GM23338 (cell line): Measurements from ENCODE around the gene SBK3. TPM values are rescaled to one million over a fixed set of nuclear protein-coding genes. Genes with fewer than 3 reads are reported as not detected.
A peak's percentile ranks its signal among the peaks of the same experiment; 100 is the strongest.

Experiments
- ATAC-seq: fragments of 200-7000 bp; cut with Tn5 transposase; 3 replicates; pipeline ENCODE4 v1.9.1; 2020
- DNase-seq: peaks from one replicate; pipeline ENCODE4 v3.0.0-alpha.2; 2015; ENCODE audit warnings: low spot score
- H2AFZ ChIP-seq: fragments of 200-600 bp; sonication (generic); 2 replicates; pipeline ENCODE4 v1.8.0; 2016; ENCODE audit warnings: antibody characterized with exemption, mild to moderate bottlenecking, moderate library complexity
- H3F3A ChIP-seq: fragments of 200-600 bp; sonication (generic); replicated peaks from 2 replicates; pipeline ENCODE4 v1.8.0; 2017; ENCODE audit warnings: antibody characterized with exemption, mixed run types, low read depth
- H3K27ac ChIP-seq: fragments of 200-600 bp; sonication (generic); 2 replicates; pipeline ENCODE4 v1.6.1; 2016; ENCODE audit warnings: low read depth
- H3K27me3 ChIP-seq: fragments of 200-600 bp; sonication (generic); 2 replicates; pipeline ENCODE4 v1.8.0; 2016; ENCODE audit warnings: mild to moderate bottlenecking, mixed run types, moderate library complexity; ENCODE audit not compliant: insufficient read depth
- H3K36me3 ChIP-seq: fragments of 200-600 bp; sonication (generic); 2 replicates; pipeline ENCODE4 v1.8.0; 2016; ENCODE audit warnings: mild to moderate bottlenecking; ENCODE audit not compliant: insufficient read depth
- H3K4me1 ChIP-seq: fragments of 200-600 bp; sonication (generic); 2 replicates; pipeline ENCODE4 v1.8.0; 2016; ENCODE audit warnings: mild to moderate bottlenecking, moderate library complexity; ENCODE audit not compliant: insufficient read depth
- H3K4me2 ChIP-seq: fragments of 200-600 bp; sonication (generic); 2 replicates; pipeline ENCODE4 v1.7.1; 2017; ENCODE audit warnings: mixed run types
- H3K4me3 ChIP-seq: fragments of 200-600 bp; sonication (generic); 2 replicates; pipeline ENCODE4 v1.6.1; 2016; ENCODE audit warnings: mixed run types
- H3K79me2 ChIP-seq: fragments of 200-600 bp; sonication (generic); replicated peaks from 2 replicates; pipeline ENCODE4 v1.8.0; 2017; ENCODE audit warnings: mild to moderate bottlenecking; ENCODE audit not compliant: insufficient read depth
- H3K9me2 ChIP-seq: fragments of 200-600 bp; sonication (generic); 2 replicates; pipeline ENCODE4 v1.8.0; 2017; ENCODE audit not compliant: insufficient read depth
- H4K20me1 ChIP-seq: fragments of 200-600 bp; sonication (generic); replicated peaks from 2 replicates; pipeline ENCODE4 v1.8.0; 2017; ENCODE audit warnings: mild to moderate bottlenecking; ENCODE audit not compliant: insufficient read depth
- H3K27ac Mint-ChIP-seq: 2 replicates; pipeline ENCODE4 v1.8.0; 2020; ENCODE audit warnings: inconsistent platforms, mild to moderate bottlenecking, moderate library complexity, mixed read lengths
- H3K27me3 Mint-ChIP-seq: 3 replicates; pipeline ENCODE4 v1.8.0; 2022; ENCODE audit warnings: low read depth, mild to moderate bottlenecking, moderate library complexity, mixed read lengths, inconsistent platforms; ENCODE audit not compliant: insufficient read depth, poor library complexity
- H3K36me3 Mint-ChIP-seq: 3 replicates; pipeline ENCODE4 v1.8.0; 2021; ENCODE audit warnings: low read depth, mild to moderate bottlenecking, inconsistent platforms, moderate library complexity, mixed read lengths
- H3K4me1 Mint-ChIP-seq: 3 replicates; pipeline ENCODE4 v1.8.0; 2020; ENCODE audit warnings: mild to moderate bottlenecking, inconsistent platforms, mixed read lengths
- H3K4me3 Mint-ChIP-seq: 3 replicates; pipeline ENCODE4 v1.8.0; 2021; ENCODE audit warnings: moderate library complexity, mild to moderate bottlenecking, inconsistent platforms, mixed read lengths
- H3K9me3 Mint-ChIP-seq: 3 replicates; pipeline ENCODE4 v1.8.0; 2020; ENCODE audit warnings: moderate library complexity, mild to moderate bottlenecking, inconsistent platforms, mixed read lengths
- CREB1 ChIP-seq: fragments of 250-450 bp; sonication (Bioruptor Pico); IDR thresholded peaks from 2 replicates; pipeline ENCODE4 v1.5.0; 2020; ENCODE audit warnings: low read depth, mild to moderate bottlenecking, moderate library complexity
- EZH2 ChIP-seq: fragments of 200-600 bp; sonication (generic); IDR thresholded peaks from one replicate; pipeline ENCODE4 v1.8.0; 2017; ENCODE audit warnings: antibody characterized with exemption, mild to moderate bottlenecking, low read depth; ENCODE audit not compliant: unreplicated experiment
- EZH2phosphoT487 ChIP-seq: fragments of 200-600 bp; sonication (generic); IDR thresholded peaks from one replicate; pipeline ENCODE4 v1.8.1; 2018; ENCODE audit warnings: antibody characterized with exemption; ENCODE audit not compliant: unreplicated experiment
- JUNB ChIP-seq: IDR thresholded peaks from one replicate; pipeline ENCODE4 v1.6.1; 2016; ENCODE audit warnings: antibody characterized with exemption; ENCODE audit not compliant: unreplicated experiment
- NANOG ChIP-seq: IDR thresholded peaks from 2 replicates; pipeline ENCODE4 v1.6.1; 2016; ENCODE audit warnings: antibody characterized with exemption, borderline replicate concordance
- POLR2AphosphoS5 ChIP-seq: IDR thresholded peaks from 2 replicates; pipeline ENCODE4 v1.6.1; 2016; ENCODE audit warnings: antibody characterized with exemption, low read depth
- STAT1 ChIP-seq: IDR thresholded peaks from one replicate; pipeline ENCODE4 v1.6.1; 2016; ENCODE audit warnings: antibody characterized with exemption; ENCODE audit not compliant: unreplicated experiment
- ZNF114 ChIP-seq: fragments of 250-450 bp; sonication (Bioruptor Pico); IDR thresholded peaks from 2 replicates; pipeline ENCODE4 v1.5.0; 2020; ENCODE audit warnings: mild to moderate bottlenecking, moderate library complexity
- ZNF331 ChIP-seq: fragments of 250-450 bp; sonication (Bioruptor Pico); IDR thresholded peaks from 2 replicates; pipeline ENCODE4 v1.5.0; 2020; ENCODE audit warnings: low read depth, mild to moderate bottlenecking, moderate library complexity
- ZNF462 ChIP-seq: fragments of 250-450 bp; sonication (Bioruptor Pico); IDR thresholded peaks from 2 replicates; pipeline ENCODE4 v1.5.0; 2020; ENCODE audit warnings: mild to moderate bottlenecking, moderate library complexity
- polyA plus RNA-seq: library from polyadenylated mRNA; unstranded; fragments of >200 nt; fragmentation: Nextera tagmentation; extraction: Ambion mirVana; gene quantifications from 2 replicates; pipeline ENCODE4 v1.2.1, GENCODE V29; 2016
- total RNA-seq: library from RNA; depleted of rRNA; stranded (reverse); fragments of >200 nt; shearing (Covaris generic); gene quantifications from 2 replicates; pipeline ENCODE4 v1.2.3, GENCODE V29; 2014
- TF ChIP-seq, protein P1 (sequence below), 2 experiments: fragments of 200-600 bp in 1 of 2; sonication (generic) in 1 of 2; conservative IDR thresholded peaks; 2 replicates each; pipeline versions ENCODE4 v1.5.1 to v1.6.1; 2016 to 2017; ENCODE audit warnings: antibody characterized with exemption in 2 of 2, low read depth in 2 of 2, mild to moderate bottlenecking in 2 of 2, moderate library complexity in 1 of 2
- TF ChIP-seq, protein P2 (sequence below): IDR thresholded peaks from 2 replicates; pipeline ENCODE4 v1.6.1; 2016; ENCODE audit warnings: antibody characterized with exemption
- TF ChIP-seq, protein P3 (sequence below): IDR thresholded peaks from one replicate; pipeline ENCODE4 v1.6.1; 2018; ENCODE audit warnings: antibody characterized with exemption; ENCODE audit not compliant: unreplicated experiment

Gene SBK3
- total and polyA plus RNA-seq, 2 experiments from 2014 or later: 0.27 to 0.94 TPM

- Histone ChIP-seq H3F3A (no peaks in the 10 kb centered on the region; the same call in 1 of the 2 replicates), H3K4me1 (peaks cover 17% of the 10 kb centered on the region), H2AFZ (peak overlapping the region; percentile 93), H4K20me1 (no peaks in the 10 kb centered on the region), H3K27me3 (no peaks in the 10 kb centered on the region), H3K4me3 (no peak overlapping the region), H3K27ac (no peak overlapping the region), H3K9me2 (no peaks in the 10 kb centered on the region), H3K4me2 (peak overlapping the region; percentile 31; the same call in 1 of the 2 replicates), H3K79me2 (no peaks in the 10 kb centered on the region), H3K36me3 (no peaks in the 10 kb centered on the region)
- Mint-ChIP-seq H3K4me3 (peak overlapping the region; percentile 25; the same call in 1 of the 3 replicates), H3K36me3 (no peaks in the 10 kb centered on the region), H3K9me3 (no peaks in the 10 kb centered on the region), H3K27me3 (peaks cover 21% of the 10 kb centered on the region), H3K27ac (no peak overlapping the region), H3K4me1 (peaks cover 34% of the 10 kb centered on the region)
- ATAC-seq (no peak), DNase-seq (no peak)
- TF ChIP-seq CREB1 (CRISPR knock-in tag): no peak
- no peak for TF ChIP-seq ZNF462 (CRISPR knock-in tag)
- TF ChIP-seq STAT1: no peak
- TF ChIP-seq NANOG: no peak
- TF ChIP-seq EZH2phosphoT487: no peak
- TF ChIP-seq EZH2: no peak
- TF ChIP-seq POLR2AphosphoS5: no peak
- TF ChIP-seq, protein P1, sequence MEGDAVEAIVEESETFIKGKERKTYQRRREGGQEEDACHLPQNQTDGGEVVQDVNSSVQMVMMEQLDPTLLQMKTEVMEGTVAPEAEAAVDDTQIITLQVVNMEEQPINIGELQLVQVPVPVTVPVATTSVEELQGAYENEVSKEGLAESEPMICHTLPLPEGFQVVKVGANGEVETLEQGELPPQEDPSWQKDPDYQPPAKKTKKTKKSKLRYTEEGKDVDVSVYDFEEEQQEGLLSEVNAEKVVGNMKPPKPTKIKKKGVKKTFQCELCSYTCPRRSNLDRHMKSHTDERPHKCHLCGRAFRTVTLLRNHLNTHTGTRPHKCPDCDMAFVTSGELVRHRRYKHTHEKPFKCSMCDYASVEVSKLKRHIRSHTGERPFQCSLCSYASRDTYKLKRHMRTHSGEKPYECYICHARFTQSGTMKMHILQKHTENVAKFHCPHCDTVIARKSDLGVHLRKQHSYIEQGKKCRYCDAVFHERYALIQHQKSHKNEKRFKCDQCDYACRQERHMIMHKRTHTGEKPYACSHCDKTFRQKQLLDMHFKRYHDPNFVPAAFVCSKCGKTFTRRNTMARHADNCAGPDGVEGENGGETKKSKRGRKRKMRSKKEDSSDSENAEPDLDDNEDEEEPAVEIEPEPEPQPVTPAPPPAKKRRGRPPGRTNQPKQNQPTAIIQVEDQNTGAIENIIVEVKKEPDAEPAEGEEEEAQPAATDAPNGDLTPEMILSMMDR (conservative IDR thresholded peaks at IDR 0.05; ENCODE audit: low read depth in 2 of 2): no peak
- TF ChIP-seq, protein P2, sequence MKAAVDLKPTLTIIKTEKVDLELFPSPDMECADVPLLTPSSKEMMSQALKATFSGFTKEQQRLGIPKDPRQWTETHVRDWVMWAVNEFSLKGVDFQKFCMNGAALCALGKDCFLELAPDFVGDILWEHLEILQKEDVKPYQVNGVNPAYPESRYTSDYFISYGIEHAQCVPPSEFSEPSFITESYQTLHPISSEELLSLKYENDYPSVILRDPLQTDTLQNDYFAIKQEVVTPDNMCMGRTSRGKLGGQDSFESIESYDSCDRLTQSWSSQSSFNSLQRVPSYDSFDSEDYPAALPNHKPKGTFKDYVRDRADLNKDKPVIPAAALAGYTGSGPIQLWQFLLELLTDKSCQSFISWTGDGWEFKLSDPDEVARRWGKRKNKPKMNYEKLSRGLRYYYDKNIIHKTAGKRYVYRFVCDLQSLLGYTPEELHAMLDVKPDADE: no peak
- no peak for TF ChIP-seq ZNF114 (CRISPR knock-in tag)
- no peak for TF ChIP-seq JUNB
- TF ChIP-seq, protein P3, sequence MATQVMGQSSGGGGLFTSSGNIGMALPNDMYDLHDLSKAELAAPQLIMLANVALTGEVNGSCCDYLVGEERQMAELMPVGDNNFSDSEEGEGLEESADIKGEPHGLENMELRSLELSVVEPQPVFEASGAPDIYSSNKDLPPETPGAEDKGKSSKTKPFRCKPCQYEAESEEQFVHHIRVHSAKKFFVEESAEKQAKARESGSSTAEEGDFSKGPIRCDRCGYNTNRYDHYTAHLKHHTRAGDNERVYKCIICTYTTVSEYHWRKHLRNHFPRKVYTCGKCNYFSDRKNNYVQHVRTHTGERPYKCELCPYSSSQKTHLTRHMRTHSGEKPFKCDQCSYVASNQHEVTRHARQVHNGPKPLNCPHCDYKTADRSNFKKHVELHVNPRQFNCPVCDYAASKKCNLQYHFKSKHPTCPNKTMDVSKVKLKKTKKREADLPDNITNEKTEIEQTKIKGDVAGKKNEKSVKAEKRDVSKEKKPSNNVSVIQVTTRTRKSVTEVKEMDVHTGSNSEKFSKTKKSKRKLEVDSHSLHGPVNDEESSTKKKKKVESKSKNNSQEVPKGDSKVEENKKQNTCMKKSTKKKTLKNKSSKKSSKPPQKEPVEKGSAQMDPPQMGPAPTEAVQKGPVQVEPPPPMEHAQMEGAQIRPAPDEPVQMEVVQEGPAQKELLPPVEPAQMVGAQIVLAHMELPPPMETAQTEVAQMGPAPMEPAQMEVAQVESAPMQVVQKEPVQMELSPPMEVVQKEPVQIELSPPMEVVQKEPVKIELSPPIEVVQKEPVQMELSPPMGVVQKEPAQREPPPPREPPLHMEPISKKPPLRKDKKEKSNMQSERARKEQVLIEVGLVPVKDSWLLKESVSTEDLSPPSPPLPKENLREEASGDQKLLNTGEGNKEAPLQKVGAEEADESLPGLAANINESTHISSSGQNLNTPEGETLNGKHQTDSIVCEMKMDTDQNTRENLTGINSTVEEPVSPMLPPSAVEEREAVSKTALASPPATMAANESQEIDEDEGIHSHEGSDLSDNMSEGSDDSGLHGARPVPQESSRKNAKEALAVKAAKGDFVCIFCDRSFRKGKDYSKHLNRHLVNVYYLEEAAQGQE: no peak
- TF ChIP-seq ZNF331 (CRISPR knock-in tag): no peak
Observed at GRCh38 chr19:55553217-55554182, 8.2 kb upstream of the SBK3 start.
